ENCODE data around the gene SLC25A31.
A peak's percentile ranks its signal among the peaks of the same experiment; 100 is the strongest.

Gene SLC25A31

DNA sequence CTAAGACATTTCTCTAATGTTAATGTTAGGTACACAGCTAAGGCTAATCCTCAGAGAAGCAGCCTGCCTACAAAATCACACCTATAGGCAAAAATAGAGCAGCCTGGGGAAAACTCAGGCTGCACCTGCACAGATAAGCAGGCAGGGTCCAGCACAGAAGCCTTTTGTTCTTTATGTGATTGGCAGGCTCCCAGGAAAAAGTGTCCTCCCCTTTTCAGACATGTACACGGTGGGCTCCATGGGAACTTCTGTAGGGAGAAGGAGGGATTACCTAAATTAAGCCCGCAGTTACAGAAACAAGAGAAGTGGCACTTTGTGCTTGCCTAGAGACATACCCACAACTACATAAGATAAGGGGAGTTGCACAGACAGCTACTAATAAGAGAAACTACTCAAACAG, 47.9 kb downstream of the SLC25A31 start:
- DNase-seq, result peak; percentile 35

DNA sequence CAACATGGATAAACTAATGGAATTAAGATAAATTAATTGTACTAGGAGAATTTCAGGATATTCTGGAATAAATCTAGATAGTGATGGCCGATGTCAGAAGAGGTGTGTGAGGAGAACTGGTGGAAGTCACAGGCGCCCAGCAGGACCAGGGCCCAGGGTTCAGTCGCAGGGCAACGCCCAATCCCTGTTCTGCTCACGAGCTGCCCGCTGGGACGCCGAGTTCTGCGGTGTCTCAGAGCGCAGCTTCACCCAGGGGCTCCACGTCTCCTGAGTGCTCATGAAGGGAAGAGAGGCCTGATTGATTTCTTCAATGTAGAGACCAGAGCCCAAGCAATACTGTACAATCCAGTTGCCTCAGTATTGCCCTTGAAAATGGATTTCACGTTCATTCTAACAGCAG, 50.4 kb downstream of the SLC25A31 start:
- no peak for DNase-seq

DNA sequence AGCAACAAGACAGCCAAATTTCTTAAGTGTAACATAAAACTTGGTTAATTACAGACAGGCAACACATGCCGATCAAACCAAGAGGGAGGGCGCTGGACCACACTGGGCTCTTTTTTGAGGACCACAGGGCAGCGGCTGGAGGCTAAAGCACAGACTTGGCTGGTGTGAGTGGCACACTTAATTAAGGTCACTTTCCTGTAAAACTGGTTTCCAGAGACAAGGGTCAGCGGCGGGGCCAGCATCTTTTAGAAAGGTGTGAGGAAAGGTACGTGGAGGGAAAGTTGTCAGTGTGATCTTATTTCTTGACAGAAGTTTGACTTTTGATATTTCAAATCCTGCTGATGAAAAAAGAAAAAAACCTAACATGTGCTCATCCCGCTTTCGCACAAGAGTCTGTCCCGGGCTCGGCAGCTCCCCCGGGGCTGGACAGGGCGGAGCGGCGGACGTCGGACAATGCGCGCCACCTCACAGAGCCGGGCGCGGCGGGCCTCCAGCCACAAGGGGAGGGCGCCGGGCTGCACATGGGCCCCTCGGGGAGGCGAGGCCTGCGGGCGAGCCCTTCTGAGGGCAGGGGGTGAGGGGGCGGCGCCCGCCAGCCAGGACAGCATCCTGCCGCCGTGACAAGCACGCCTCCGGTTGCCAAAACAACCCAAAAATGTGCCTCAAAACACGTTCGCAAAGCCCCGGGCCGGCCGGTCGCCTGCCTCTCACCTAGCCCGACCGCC, 51.3 kb downstream of the SLC25A31 start:
- DNase-seq, result no peak

DNA sequence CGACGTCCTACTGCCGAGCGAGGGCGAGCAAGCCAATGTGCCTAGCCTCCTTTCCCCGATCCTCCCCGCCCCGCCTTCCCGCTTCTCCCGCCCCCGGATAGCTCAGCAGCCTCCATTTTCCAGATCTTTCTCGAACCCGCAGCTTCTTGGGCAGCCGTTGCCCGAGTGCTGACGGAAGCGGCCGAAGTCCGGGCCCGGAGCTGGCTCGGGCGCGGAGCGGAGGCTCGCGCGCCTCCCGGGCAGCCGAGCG, 51.8 kb downstream of the SLC25A31 start:
- DNase-seq, result peak; percentile 76

DNA sequence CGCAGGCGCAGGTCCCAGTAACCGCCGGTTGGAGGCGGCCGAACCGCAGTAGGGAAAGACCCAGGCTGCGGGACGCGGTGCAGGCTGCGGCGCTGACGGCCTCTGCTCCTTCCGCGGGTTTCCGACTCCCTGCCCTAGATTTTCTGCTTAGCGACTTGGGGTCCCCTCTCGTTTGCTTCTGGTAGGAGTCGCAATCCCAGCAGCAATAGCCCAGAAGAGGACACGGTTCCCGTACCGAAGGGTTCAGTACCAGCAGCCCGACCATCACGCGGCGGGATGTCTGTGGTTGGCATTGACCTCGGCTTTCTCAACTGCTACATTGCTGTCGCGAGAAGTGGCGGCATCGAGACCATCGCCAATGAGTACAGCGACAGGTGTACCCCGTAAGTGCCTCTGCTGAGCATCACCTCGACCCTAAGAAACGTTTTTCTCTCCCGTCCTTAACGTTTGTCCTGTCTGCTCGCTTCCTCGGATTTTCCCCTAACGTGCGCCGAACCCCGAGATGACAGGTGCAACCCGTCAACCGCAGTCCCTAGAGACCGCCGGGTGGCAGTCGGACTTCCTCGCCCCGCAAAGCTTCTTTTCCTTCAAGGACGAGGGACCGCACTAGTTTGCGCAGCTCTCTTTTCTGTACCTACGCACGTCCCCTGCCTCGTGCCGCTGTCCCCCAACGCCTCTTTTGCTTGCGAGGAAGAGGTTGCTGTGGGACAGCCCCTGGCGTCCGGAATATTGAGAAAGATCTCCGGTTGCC, 52.2 kb downstream of the SLC25A31 start, which contains the start of gene HSPA4L:
Gene HSPA4L (plus strand): TSS at position 48 of the 751 bp plus-strand sequence. CDS start 229 bp downstream, at position 277.
- DNase-seq, result peak; percentile 71

DNA sequence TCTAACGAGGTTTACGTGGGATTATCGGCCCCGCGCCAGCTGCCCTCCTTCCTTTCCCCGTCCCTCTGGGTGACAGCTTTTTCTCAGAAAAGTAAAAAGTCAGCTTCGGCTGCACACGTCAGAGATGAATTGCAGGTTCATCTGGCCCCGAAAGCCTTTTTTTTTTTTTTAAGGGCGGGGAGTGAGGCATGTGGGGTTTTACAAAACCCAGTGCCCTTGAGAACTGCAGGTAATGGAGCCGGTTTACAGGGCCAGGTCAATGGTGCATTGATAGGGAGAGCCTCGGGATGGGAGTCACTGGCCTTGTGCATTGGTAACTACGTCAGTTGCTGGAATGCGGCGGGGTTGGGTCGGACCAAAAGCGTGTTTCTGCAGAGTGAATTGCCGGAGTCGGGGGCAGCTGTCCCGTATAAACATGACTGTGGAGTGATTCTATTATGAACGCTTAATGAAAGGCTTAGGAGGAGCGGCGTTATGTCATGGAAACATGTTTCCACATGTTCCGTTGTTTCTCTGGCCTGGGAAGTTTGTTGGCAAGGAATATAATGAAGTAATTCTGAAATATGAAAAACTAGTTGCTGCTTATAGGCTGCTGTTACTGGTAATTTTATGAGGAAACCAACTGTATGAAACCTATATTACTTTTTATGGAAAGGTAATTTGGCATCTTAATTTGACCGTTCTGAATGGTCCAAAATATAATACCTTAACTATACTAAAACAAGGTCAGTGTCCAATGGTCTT, 53.0 kb downstream of the SLC25A31 start:
- DNase-seq, result no peak

DNA sequence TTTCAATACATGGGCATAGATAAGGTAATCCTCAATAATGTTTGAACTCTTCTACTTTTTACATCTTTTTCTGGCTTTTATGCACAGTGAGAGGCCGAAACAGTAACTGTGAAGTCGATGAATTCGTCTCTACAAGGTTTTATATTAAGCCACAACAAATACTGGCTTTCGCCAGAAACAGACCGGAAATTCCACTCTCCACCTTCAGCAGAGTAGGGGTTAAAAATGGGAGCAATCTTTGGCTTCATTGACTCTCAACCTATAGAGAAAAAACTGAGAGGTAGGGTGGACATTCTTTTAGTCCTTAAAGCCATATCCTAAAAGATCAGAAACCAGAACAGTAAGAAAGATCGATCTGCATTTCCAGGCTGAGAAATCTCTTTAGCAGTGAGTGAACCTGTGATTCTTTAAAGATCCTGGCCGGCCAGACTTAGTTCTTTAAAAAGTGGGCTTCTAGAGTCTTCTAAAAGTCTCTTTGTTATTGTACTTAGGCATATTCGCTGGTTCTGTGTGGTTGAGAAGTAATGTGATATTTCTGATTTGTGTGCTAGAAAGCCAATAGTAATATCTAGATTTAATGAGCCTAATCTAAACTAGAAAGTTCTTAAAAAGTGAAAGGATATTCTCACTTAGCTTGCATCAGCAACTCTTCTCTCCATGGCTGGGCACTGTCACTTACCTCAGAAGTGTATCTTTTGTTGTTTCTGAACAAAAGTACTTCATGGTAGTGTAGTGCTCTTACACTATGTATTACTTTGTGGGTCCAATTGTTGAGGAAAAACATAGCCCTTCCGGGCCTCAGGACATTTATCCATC, 54.0 kb downstream of the SLC25A31 start:
- DNase-seq, result no peak

DNA sequence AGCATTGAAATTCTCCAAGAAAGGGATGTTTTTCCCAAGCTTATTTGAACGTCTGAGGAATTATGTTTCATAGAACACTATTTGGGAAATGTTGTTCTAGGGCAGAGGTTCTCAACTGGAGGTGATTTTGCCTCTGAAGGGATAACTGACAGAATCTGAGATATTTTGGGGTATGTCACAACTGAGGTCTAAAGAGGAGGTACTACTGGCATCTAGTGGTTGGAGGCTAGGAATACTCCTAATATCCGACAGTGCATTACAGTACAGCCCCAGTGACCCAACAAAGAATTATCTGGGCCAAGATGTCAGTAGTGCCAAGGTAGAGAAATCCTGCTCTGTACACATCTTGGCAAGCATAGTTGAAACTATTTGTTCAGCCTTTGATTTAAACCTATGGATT, 58.3 kb downstream of the SLC25A31 start:
- no peak for DNase-seq

DNA sequence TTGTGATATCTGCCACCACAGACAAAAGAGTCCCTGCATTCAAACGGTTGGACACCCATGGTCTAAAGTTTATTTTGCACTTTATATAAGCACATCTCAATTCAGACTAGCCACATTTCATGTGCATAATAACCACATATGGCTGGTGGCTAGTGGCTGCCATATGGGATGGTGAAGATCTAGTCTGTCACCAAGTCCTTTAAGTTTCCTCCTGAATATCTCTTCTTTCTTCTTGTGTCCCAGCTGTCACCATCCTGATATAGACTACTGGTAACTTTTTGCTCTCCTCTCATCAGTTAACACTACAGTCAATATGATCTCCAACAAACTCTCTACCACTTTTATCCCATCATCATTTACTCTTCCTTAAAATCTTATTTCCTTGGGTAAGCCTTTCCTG, 61.2 kb downstream of the SLC25A31 start:
- no peak for DNase-seq

DNA sequence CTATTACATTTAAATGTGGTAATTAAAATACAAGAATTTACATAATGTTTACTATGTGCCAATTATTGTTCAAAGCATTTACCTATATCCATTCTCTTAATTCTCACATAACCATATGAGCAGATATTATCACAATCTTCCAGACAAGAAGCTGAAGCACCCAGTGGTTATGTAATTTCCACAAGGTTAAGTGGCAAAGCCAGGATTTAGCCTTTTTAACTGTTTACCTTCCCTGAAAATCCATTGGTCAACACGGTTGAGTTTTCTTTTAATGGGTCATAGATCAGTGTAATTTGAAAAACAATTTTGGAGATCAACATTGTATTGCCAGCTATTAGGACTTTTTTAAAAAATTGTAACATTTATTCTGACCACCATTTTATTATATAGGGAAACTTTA, 63.3 kb downstream of the SLC25A31 start:
- no peak for DNase-seq

DNA sequence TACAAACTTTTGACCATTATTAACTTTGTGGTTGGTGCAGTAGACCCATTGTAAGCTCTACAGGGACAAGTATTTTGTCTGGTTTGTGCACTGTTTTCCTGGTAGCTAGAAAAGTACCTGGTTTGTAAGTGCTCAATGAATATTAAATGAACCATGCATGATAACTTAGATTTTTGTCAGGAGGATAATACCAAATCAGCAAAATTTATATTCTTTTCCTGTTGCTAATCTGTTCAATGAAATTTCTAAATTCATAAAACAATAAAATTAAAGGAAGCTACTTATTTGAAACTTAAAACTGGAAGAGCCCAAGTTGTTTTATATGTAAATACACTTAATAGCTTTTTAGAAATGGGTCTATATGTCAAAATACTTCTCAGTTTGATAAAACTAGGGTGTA, 69.5 kb downstream of the SLC25A31 start:
- no peak for DNase-seq

DNA sequence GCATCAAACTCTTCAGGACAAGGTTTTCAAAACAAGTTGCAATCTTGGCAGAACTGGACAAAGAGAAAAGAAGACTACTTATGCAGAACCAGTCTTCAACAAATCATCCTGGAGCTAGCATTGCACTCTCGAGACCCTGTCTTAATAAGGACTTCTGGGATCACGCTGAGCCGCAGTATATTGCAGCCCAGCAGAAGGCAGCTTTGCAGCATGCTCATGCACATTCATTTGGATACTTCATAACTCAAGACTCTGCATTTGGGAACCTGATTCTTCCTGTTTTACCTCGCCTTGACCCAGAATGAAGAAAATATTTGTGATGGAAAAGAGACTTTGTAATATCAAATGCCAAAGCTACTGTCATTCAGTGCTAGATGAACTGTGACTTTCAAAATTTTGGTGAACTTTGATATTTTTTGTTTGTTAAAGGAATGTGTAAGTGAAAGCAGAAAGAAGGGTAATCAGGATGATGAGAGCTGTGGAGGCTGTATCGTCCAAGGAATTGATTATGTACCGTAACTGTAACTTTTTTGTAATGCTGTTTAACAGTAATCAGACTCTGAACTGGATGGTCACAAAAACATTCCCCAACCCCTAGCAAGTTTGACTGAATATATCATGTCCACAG, 79.1 kb downstream of the SLC25A31 start:
- DNase-seq, result no peak

DNA sequence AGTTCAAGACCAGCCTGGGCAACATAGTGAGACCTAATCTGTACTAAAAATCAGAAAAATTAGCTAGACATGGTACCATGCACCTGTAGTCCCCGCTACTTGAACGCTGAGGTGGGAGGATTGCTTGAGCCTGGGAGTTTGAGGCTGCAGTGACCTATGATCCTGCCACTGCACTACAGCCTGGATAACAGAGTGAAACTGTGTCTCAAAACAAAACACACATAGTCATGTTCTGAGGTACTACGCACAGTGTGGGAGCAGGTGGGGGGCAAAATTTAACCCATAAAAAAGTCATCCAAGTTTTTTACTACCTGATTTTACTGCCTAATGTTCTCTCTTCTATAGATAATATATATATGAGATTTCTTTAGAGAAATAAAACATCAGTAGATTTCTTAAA, 80.4 kb downstream of the SLC25A31 start:
- no peak for DNase-seq

DNA sequence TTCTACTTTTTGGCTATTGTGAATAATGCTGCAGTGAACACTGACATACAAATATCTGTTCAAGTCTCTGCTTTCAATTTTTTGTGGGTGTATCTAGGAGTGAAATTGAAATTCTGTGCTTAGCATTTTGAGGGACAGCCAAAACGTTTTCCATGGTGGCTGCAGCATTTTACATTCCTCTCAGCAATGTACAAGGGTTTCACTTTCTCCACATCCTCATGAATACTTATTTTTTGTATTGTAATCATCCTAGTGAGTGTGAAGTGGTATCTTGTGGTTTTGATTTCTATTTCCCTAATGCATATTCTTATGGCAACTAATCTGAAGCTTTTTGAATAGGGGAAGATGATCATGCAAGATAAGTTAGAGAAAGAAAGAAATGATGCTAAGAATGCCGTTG, 92.2 kb downstream of the SLC25A31 start:
- DNase-seq, result no peak
